ENCODE results near the gene ENO2. TPM values are rescaled to one million over a fixed set of nuclear protein-coding genes. Genes with fewer than 3 reads are reported as not detected.

Gene ENO2
- total RNA-seq, 1 experiment from 2014 or later: 30.2 TPM

GRCh38 chr12:6914947-6915788, 788 bp downstream of the ENO2 start:
- CTCF ChIA-PET: no interaction called here

DNA sequence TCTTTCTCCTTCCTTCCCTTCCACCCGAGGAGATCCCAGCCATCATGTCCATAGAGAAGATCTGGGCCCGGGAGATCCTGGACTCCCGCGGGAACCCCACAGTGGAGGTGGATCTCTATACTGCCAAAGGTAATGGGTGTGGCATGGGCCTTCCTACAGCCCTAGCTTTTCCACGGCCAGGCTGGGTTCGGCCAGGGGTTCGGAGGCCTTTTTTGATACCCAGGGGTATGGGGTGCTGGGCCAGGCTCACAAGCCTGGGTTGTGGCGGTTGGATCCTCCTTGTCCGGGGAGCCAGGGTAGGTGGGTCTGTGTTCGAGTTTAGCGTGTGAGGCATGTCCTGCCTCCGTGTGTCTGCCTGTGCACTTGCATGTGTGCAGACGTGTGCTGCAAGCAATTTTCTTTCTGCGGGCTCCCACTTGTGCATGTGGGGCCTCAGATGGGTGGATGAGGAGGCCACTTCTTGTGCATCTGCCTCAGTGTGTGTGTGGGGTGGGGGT, 1.5 kb downstream of the ENO2 start:
- H3K9ac ChIP-seq (ENCODE audit: low read length): no peak overlapping the region
- no peak overlapping the region for H3K27ac ChIP-seq (ENCODE audit: low read length)
- TF ChIP-seq EZH2 (IDR thresholded peaks at IDR 0.05; ENCODE audit: low read length, unreplicated experiment) (no peak), EZH2phosphoT487 (IDR thresholded peaks at IDR 0.05; ENCODE audit: borderline replicate concordance, low read length) (no peak)
- TF ChIP-seq, protein P1, sequence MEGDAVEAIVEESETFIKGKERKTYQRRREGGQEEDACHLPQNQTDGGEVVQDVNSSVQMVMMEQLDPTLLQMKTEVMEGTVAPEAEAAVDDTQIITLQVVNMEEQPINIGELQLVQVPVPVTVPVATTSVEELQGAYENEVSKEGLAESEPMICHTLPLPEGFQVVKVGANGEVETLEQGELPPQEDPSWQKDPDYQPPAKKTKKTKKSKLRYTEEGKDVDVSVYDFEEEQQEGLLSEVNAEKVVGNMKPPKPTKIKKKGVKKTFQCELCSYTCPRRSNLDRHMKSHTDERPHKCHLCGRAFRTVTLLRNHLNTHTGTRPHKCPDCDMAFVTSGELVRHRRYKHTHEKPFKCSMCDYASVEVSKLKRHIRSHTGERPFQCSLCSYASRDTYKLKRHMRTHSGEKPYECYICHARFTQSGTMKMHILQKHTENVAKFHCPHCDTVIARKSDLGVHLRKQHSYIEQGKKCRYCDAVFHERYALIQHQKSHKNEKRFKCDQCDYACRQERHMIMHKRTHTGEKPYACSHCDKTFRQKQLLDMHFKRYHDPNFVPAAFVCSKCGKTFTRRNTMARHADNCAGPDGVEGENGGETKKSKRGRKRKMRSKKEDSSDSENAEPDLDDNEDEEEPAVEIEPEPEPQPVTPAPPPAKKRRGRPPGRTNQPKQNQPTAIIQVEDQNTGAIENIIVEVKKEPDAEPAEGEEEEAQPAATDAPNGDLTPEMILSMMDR (conservative IDR thresholded peaks at IDR 0.05; ENCODE audit: low read depth, low read length): no peak
- no peaks in the 10 kb centered on the region for H3K9me2 ChIP-seq (replicated peaks; ENCODE audit: low read length)
- no peaks in the 10 kb centered on the region for H4K20me1 ChIP-seq (ENCODE audit: low read length)
- no peaks in the 10 kb centered on the region for H3K36me3 ChIP-seq (ENCODE audit: low read depth, low read length)
- no peaks in the 10 kb centered on the region for H3K27me3 ChIP-seq (ENCODE audit: low read length)
- no peaks in the 10 kb centered on the region for H3K9me3 ChIP-seq (ENCODE audit: low read length)
- H3K4me2 ChIP-seq (ENCODE audit: low read length): peak overlapping the region; percentile 95
- 0 out of 2 replicates have a peak, but pooled peaks cover 4% of the 10 kb centered on the region for H3K4me1 ChIP-seq (ENCODE audit: insufficient read depth, low read length)
- peak overlapping the region; percentile 75; the same call in 1 of the 2 replicates for H3K4me3 ChIP-seq (ENCODE audit: low read length)
- DNase-seq (no peak), ATAC-seq (no peak)
- H3F3A ChIP-seq (ENCODE audit: low read length, unreplicated experiment): no peaks in the 10 kb centered on the region
- no peak overlapping the region for H2AFZ ChIP-seq (ENCODE audit: low read length)
- BruUV-seq (replicated peaks): no TSS peak
- intact Hi-C loops (cut with micrococcal nuclease): no loop called here
- peaks cover 15% of the 10 kb centered on the region for H3K79me2 ChIP-seq (ENCODE audit: low read length)
- ChIA-PET CTCF (no interaction called here), POLR2A (ENCODE audit: unreplicated experiment) (no interaction called here)

More at GRCh38 chr12:6914947-6915788, 788 bp downstream of the ENO2 start:
- POLR2A ChIA-PET (ENCODE audit: unreplicated experiment): interaction anchor here (0.7 kb wide), 1 partner anchor 29 kb away, joined by 4 read pairs; the partner anchor contains the start of gene C12orf57
- Histone ChIP-seq H3K4me1 (ENCODE audit: insufficient read depth, low read length) (0 out of 2 replicates have a peak, but pooled peaks cover 4% of the 10 kb centered on the region), H2AFZ (ENCODE audit: low read length) (peak overlapping the region; percentile 84), H3K27me3 (ENCODE audit: low read length) (no peaks in the 10 kb centered on the region), H3K9ac (ENCODE audit: low read length) (peak overlapping the region; percentile 55), H3K9me3 (ENCODE audit: low read length) (no peaks in the 10 kb centered on the region), H3K4me2 (ENCODE audit: low read length) (peak overlapping the region; percentile 95), H3F3A (ENCODE audit: low read length, unreplicated experiment) (no peaks in the 10 kb centered on the region), H3K27ac (ENCODE audit: low read length) (no peak overlapping the region), H3K79me2 (ENCODE audit: low read length) (peaks cover 15% of the 10 kb centered on the region), H3K9me2 (replicated peaks; ENCODE audit: low read length) (no peaks in the 10 kb centered on the region), H3K4me3 (ENCODE audit: low read length) (peak overlapping the region; percentile 75), H3K36me3 (ENCODE audit: low read depth, low read length) (no peaks in the 10 kb centered on the region), H4K20me1 (ENCODE audit: low read length) (no peaks in the 10 kb centered on the region)
- no peak for TF ChIP-seq EZH2phosphoT487 (IDR thresholded peaks at IDR 0.05; ENCODE audit: borderline replicate concordance, low read length)
- TSS peak; percentile 34 for BruUV-seq (replicated peaks)
- DNase-seq (no peak), ATAC-seq (peak; percentile 3; the same call in 1 of the 2 replicates)
- intact Hi-C loops (cut with micrococcal nuclease): no loop called here

DNA sequence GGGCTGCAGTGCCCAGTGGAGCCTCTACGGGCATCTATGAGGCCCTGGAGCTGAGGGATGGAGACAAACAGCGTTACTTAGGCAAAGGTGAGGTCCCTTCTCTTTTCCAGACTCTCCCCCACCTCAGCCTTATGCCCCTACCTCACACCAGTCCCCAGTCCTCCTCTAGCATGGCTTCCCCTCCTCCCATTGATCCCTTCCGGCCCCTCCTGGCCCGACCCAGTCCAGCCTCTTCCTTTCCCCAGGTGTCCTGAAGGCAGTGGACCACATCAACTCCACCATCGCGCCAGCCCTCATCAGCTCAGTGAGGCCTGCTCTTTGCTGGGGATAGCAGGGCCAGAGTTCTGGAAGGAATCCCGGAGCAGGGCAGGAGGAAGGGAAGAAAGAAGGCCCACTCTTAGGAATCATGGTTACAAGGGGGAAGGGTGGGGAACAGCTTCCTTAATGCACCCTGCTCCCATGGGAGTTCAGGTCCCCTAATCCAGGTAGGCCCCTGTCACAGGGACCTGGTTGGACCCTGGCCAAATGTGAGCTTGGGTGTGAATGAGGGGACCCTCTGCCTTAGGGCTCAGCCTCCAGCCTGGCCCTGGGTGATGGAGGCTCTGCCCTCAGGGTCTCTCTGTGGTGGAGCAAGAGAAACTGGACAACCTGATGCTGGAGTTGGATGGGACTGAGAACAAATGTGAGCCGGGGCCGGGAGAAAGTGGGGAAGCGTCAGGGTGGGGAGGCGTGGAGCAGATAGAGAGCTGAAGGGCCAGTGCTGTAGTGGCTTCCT, 2.2 kb downstream of the ENO2 start:
- intact Hi-C loops (cut with micrococcal nuclease): no loop called here
- TF ChIP-seq, protein P1 (conservative IDR thresholded peaks at IDR 0.05; ENCODE audit: low read depth, low read length): no peak
- TF ChIP-seq EZH2 (IDR thresholded peaks at IDR 0.05; ENCODE audit: low read length, unreplicated experiment) (no peak), EZH2phosphoT487 (IDR thresholded peaks at IDR 0.05; ENCODE audit: borderline replicate concordance, low read length) (no peak)

More for the DNA sequence above, 2.2 kb downstream of the ENO2 start:
- no peaks in the 10 kb centered on the region for H3F3A ChIP-seq (ENCODE audit: low read length, unreplicated experiment)
- peaks cover 15% of the 10 kb centered on the region for H3K79me2 ChIP-seq (ENCODE audit: low read length)
- CTCF ChIA-PET: no interaction called here
- H3K9ac ChIP-seq (ENCODE audit: low read length): no peak overlapping the region
- no peaks in the 10 kb centered on the region for H3K36me3 ChIP-seq (ENCODE audit: low read depth, low read length)
- no peaks in the 10 kb centered on the region for H4K20me1 ChIP-seq (ENCODE audit: low read length)
- H3K9me2 ChIP-seq (replicated peaks; ENCODE audit: low read length): no peaks in the 10 kb centered on the region
- no peak for ATAC-seq
- POLR2A ChIA-PET (ENCODE audit: unreplicated experiment): interaction anchor here (0.7 kb wide), 1 partner anchor 25 kb away, joined by 3 read pairs; no protein-coding TSS in a partner anchor
- no peak overlapping the region for H3K27ac ChIP-seq (ENCODE audit: low read length)
- H3K4me1 ChIP-seq (ENCODE audit: insufficient read depth, low read length): 0 out of 2 replicates have a peak, but pooled peaks cover 4% of the 10 kb centered on the region
- BruUV-seq (replicated peaks): no TSS peak
- no peak overlapping the region for H2AFZ ChIP-seq (ENCODE audit: low read length)
- H3K9me3 ChIP-seq (ENCODE audit: low read length): no peaks in the 10 kb centered on the region
- no peak overlapping the region for H3K4me3 ChIP-seq (ENCODE audit: low read length)
- no peaks in the 10 kb centered on the region for H3K27me3 ChIP-seq (ENCODE audit: low read length)
- H3K4me2 ChIP-seq (ENCODE audit: low read length): no peak overlapping the region
- no peak for DNase-seq
